GM21786 (cell line): ENCODE data around the gene HEMK1.

ENCODE experiments used
- ATAC-seq: cut with Tn5 transposase; IDR thresholded peaks from one replicate; pipeline ENCODE4 v1.9.1; 2021; ENCODE audit not compliant: unreplicated experiment

HEMK1 gene

GRCh38 chr3:50633230-50633790 lies 64.0 kb downstream of the HEMK1 start:
- ATAC-seq = no peak

DNA sequence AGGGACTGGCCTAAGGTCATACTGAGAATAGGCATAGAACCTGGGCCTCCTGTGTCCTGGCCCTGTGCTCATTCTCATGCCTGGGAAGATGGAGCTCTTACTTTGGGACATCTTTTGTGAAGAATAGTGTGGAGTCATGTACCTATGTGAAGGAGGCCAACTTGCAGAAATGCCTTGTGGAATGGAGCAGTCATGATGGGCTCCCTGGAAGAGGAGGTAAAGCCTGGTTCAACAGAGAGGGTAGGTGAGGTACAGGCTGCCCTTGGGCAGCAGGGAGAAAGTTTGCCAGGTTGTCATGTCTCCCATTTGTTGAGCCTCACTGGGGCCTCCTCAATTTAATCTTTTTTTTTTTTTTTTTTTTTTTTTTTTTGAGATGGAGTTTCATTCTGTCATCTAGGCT lies 65.7 kb downstream of the HEMK1 start:
- no peak for ATAC-seq

DNA sequence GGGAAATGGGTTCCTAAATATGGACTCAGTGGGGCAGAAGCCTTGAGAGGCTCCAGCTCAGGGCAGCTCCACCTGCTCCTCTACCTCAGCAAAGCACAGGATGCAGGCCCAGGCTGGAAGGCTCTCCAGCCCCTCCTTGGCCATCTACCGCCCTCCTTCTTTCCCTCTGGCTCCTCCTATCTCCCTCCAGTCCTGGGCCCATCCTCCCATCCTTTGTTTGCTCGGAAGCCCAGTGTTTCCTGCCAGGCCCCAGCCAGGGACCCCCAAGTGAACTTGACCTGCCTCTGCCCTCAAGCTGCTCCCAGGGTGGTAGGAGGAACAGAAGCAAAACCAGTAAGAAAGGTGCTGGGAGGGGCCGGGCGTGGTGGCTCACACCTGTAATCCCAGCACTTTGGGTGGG lies 67.7 kb downstream of the HEMK1 start:
- ATAC-seq = no peak

DNA sequence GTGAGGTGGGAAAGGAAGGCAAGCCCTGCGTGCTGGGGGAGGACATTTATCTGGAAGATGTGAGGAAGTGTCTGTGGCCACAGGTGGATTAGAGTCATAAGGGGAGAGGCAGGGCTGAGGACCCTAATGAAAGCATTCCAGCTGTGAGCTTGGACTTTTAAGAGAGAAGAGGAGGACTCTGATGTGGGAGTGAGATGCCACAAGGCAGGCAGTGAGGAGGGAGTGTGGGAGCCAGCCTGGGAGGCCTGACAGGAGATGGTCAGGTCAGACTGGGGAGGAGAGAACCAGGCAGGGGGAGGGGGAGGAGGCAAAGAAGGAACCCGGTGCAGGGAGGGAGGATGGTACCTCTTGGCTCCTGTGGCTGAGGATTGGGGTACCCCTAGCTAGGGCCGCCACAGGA lies 68.6 kb downstream of the HEMK1 start:
- ATAC-seq = no peak

- no peak for ATAC-seq
These were observed 69.8 kb downstream of the HEMK1 start for GRCh38 chr3:50639055-50639494.

- ATAC-seq = no peak
These were observed 73.1 kb downstream of the HEMK1 start for GRCh38 chr3:50642382-50642781.

GRCh38 chr3:50644561-50644960 lies 75.2 kb downstream of the HEMK1 start:
- ATAC-seq = no peak

DNA sequence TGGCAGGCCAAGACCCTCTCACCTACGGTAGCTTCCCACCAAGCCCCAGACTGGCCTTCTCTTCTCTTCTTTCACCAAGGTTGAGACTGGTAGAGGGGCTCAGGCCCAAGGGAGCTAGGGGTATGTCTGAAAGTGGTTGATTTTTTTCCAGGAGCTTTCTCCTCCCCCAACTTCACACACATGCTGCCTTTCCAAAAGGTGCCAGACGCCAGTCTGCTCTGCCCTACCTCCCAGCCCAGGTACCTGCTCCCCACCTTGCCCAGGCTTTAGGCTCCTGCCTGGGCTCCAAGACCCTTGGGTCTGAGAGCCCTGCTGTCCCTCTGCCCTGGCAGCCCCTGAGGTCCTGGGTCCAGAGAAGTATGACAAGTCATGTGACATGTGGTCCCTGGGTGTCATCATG lies 76.1 kb downstream of the HEMK1 start:
- no peak for ATAC-seq
